Measurements from ENCODE around the gene HOXA4. TPM values are rescaled to one million over a fixed set of nuclear protein-coding genes. Genes with fewer than 3 reads are reported as not detected.

The HOXA4 gene
- total and polyA plus RNA-seq, 2 of the 8 experiments (the other 6 are each of a cell fraction or from before 2014, with no cell fraction given): not detected

DNA sequence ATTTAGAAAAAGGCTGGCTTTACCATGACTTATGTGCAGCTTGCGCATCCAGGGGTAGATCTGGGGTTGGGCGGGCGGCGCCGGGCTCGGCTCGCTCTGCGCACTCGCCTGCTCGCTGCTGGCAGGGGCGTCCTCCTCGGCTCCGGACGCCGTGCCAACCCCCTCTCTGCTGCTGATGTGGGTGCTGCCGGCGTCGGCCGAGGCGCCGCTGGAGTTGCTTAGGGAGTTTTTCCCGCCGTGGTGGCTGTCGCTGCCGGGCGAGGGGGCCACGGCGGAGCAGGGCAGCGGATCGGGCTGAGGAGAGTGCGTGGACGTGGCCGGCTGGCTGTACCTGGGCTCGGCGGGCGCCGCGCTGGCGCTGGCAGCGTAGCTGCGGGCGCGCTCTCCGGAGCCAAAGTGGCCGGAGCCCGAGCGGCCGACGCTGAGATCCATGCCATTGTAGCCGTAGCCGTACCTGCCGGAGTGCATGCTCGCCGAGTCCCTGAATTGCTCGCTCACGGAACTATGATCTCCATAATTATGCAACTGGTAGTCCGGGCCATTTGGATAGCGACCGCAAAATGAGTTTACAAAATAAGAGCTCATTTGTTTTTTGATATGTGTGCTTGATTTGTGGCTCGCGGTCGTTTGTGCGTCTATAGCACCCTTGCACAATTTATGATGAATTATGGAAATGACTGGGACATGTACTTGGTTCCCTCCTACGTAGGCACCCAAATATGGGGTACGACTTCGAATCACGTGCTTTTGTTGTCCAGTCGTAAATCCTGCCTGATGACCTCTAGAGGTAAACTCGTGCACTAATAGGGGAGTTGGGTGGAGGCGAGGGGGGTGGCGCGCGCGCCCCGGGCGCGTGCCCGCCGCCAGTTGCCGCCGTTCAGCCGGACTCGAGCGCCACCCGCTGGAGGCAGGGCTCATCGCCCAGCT, 12.7 kb upstream of the HOXA4 start, which contains the start of gene HOXA5 (continued):
- TF ChIP-seq, protein P1, sequence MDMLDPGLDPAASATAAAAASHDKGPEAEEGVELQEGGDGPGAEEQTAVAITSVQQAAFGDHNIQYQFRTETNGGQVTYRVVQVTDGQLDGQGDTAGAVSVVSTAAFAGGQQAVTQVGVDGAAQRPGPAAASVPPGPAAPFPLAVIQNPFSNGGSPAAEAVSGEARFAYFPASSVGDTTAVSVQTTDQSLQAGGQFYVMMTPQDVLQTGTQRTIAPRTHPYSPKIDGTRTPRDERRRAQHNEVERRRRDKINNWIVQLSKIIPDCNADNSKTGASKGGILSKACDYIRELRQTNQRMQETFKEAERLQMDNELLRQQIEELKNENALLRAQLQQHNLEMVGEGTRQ (IDR thresholded peaks at IDR 0.05; ENCODE audit: low read length): peak; percentile 69
- no peak for TF ChIP-seq POU5F1 (IDR thresholded peaks at IDR 0.05; ENCODE audit: low read depth, low read length)
- TF ChIP-seq ZNF274 (IDR thresholded peaks at IDR 0.05; ENCODE audit: borderline replicate concordance, extremely low read depth, low read length): no peak
- no peak for TF ChIP-seq POLR2A (IDR thresholded peaks at IDR 0.05; ENCODE audit: control extremely low read depth in 1 of 2, low read depth in 2 of 2, low read length in 2 of 2)
- no peak for TF ChIP-seq KDM1A (IDR thresholded peaks at IDR 0.05; ENCODE audit: borderline replicate concordance, low read length)
- TF ChIP-seq TAF7 (optimal IDR thresholded peaks at IDR 0.05; ENCODE audit: borderline replicate concordance, low read depth, low read length): no peak
- TF ChIP-seq, protein P2, sequence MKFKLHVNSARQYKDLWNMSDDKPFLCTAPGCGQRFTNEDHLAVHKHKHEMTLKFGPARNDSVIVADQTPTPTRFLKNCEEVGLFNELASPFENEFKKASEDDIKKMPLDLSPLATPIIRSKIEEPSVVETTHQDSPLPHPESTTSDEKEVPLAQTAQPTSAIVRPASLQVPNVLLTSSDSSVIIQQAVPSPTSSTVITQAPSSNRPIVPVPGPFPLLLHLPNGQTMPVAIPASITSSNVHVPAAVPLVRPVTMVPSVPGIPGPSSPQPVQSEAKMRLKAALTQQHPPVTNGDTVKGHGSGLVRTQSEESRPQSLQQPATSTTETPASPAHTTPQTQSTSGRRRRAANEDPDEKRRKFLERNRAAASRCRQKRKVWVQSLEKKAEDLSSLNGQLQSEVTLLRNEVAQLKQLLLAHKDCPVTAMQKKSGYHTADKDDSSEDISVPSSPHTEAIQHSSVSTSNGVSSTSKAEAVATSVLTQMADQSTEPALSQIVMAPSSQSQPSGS (IDR thresholded peaks at IDR 0.05; ENCODE audit: low read length): no peak
- TF ChIP-seq, protein P3, sequence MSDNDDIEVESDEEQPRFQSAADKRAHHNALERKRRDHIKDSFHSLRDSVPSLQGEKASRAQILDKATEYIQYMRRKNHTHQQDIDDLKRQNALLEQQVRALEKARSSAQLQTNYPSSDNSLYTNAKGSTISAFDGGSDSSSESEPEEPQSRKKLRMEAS (IDR thresholded peaks at IDR 0.05): peak; percentile 79
- no peak for TF ChIP-seq MAFK (IDR thresholded peaks at IDR 0.05; ENCODE audit: low read depth, low read length)
- no peak for TF ChIP-seq SIX5 (IDR thresholded peaks at IDR 0.05; ENCODE audit: low read depth, low read length)
- TF ChIP-seq BRCA1 (IDR thresholded peaks at IDR 0.05; ENCODE audit: low read depth, low read length): no peak
- TF ChIP-seq BACH1 (IDR thresholded peaks at IDR 0.05; ENCODE audit: low read length): no peak
- no peak for TF ChIP-seq RXRA (IDR thresholded peaks at IDR 0.05; ENCODE audit: insufficient read depth, low read depth, low read length)
- TF ChIP-seq, protein P4, sequence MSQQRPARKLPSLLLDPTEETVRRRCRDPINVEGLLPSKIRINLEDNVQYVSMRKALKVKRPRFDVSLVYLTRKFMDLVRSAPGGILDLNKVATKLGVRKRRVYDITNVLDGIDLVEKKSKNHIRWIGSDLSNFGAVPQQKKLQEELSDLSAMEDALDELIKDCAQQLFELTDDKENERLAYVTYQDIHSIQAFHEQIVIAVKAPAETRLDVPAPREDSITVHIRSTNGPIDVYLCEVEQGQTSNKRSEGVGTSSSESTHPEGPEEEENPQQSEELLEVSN (IDR thresholded peaks at IDR 0.05): peak; percentile 45
- TF ChIP-seq KDM4A (IDR thresholded peaks at IDR 0.05; ENCODE audit: low read depth, low read length, severe bottlenecking): peak; percentile 75
- no peak for TF ChIP-seq FOSL1 (IDR thresholded peaks at IDR 0.05; ENCODE audit: insufficient read depth, low read depth, low read length)
- TF ChIP-seq SRF (IDR thresholded peaks at IDR 0.05; ENCODE audit: low read depth, low read length): peak; percentile 81; the same call in 1 of the 2 replicates
- no peak for TF ChIP-seq CBX5 (IDR thresholded peaks at IDR 0.05; ENCODE audit: low read depth, low read length)
- TF ChIP-seq JUN (IDR thresholded peaks at IDR 0.05; ENCODE audit: low read depth, low read length): no peak
- peak; percentile 93 to 97 for TF ChIP-seq RAD21 (IDR thresholded peaks at IDR 0.05 in 1 of 2, conservative IDR thresholded peaks at IDR 0.05 in 1 of 2; ENCODE audit: low read depth in 2 of 2, low read length in 2 of 2)
